HTR-8/SVneo (cell line): ENCODE measurements around the gene AMBP.

ENCODE experiments used
- DNase-seq: peaks from one replicate; pipeline ENCODE4 v3.0.0; 2011; ENCODE audit warnings: low spot score, mixed read lengths; ENCODE audit not compliant: insufficient read length
- FAIRE-seq: peaks from 2 replicates; lab custom pipeline; 2011; peaks lifted over from hg19 to GRCh38; lab: Jason Lieb, UNC

Gene AMBP

DNA sequence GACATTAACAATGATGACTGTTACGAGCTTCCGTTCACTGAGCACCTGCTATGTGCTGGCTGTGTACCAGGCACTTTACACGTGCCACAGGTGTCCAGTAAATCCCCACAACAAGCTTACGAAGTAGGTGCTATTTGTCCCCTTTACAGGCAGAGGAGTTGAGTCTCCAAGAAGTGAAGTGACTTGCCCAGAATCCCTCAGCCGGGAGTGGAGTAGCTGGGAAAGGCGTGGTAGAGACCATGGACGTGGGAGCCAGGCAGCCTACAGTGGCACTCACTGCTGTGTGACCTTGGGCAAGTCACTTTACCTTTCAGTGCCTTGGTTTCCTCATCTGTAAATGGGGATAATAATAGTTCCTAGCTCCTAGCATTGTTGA, 669 bp upstream of the AMBP start:
- FAIRE-seq (no peak), DNase-seq (no peak)

DNA sequence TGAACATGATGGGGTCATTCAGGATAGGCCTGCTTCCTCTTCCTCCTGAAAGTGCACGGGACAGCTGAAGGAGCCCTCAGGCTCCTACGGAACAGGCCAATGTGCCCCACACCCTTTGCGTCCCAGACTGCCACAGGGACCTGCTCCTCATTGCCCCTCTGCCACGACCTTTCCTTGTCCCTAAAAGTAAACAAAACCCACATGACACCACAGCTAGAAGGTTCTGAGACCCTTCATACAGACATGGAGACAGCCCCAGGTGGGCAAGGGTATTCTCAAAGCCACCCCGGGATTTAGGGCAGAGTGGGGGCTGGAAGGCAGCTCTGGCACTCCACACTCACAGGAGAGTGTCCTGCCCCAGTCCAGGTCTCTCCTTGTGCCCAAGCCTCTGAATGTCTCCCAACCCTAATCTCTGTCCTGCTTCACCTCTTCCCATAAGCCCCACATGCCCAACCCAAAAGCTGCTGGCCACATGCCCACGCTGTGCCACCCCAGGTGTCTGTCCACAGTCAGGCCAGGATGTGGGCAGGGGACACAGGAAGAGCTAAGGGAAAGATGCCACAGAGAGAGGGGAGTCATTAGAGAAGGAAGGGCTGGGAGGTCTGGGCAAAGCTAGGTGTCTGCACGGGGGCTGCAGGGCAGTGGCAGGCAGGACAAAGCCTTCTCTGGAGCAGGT, 800 bp downstream of the AMBP start:
- FAIRE-seq (no peak), DNase-seq (no peak)

- no peak for DNase-seq
- FAIRE-seq, result no peak
These were observed 1.6 kb downstream of the AMBP start for GRCh38 chr9:114076237-114077161.

DNA sequence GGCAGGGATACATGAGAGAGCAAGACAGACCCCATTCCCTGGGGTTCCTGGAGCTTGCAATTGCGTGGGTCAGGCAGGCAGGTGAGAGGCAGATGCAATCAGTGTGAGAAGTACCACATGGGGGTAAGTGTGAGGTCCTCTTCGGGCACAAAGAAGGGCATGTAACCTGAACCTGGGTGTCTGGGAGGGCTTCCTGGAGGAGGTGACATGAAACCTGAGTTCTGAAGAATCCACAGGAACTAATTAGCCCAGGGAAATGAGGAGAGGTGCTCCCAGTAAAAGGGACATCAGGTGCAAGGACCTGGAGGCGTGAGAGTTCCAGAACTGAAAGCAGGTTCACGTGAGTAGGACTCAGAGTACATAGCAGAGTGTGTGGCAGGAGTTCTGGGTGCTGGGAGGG, 2.5 kb downstream of the AMBP start:
- DNase-seq, result no peak

GRCh38 chr9:114072184-114073140, 5.6 kb downstream of the AMBP start:
- DNase-seq (no peak), FAIRE-seq (no peak)

More for the DNA sequence above, 2.5 kb downstream of the AMBP start:
- FAIRE-seq, result no peak

DNA sequence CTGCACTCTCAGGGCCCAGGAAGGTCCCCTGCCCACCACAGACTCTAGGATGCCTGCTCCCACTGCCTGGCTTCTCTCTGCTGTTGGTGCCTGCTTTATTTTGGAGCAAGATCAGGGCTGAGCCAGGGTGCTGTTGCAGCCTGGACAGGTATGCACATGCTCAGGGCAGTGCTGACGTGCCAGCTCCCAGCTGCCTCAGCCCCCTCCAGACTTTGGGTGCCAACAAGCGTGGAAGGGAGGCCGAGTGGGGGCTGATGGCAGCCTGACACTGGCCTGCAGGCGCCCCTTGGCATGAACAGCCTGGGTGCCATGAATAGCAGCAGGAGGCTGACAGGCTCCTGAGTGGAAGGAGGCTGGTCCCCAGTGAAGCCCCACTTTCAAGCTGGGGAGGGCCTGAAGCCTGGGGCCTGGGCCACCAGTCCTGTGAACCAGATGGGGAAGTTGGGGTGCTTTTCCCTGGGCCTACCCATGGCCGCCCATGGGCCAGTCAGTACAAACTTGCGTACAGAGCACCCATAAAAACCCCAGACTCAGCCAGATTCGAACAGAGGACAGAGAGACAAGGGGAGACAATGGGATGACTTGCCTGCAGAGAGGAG, 6.8 kb downstream of the AMBP start:
- DNase-seq, result no peak
- no peak for FAIRE-seq

DNA sequence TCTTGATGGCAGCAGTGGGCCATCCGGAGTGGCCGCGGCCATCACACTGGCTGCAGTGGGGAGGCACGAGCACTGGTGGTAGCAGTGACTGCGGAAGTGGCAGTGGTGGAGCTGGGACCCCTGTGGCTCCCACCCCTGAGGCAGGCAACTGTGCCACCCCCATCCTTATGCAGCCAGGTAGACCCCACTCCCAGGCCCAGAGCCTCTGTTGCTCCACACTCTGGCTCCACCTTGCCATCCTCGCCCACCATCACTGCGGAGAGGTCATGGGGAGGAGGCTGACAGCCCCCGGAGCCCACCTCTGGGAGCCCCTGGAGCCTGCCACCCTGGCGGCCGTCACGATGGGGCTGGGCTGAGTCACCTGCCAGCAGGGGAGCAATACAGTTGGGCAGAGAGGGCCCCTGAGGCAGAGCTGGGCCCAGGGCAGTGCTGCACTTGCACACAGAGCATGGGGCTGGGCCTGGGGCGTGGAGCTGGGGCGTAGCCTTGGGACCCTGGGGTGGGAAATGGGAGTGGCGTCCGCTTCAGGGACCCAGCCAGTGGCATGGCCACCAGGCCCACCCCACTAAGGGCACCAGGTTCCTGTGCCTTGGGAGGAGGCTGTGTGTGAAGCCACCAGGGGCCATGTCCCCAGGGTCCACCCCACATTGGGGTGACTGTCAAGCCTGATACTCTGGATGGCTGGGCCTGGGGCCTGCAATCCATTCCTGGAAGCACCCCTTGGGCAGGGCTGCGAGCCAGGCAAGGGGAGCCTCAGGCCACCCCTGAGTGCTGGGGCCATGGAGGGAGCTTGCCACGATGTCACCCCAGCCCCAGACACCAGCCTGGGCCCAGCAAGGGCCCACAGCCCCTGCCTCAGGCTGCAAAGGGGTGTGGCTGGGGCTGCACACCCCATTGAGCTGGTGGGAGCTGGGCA, 7.7 kb downstream of the AMBP start:
- no peak for DNase-seq
- no peak for FAIRE-seq

GRCh38 chr9:114069476-114070187, 8.5 kb downstream of the AMBP start:
- no peak for DNase-seq
- no peak for FAIRE-seq

DNA sequence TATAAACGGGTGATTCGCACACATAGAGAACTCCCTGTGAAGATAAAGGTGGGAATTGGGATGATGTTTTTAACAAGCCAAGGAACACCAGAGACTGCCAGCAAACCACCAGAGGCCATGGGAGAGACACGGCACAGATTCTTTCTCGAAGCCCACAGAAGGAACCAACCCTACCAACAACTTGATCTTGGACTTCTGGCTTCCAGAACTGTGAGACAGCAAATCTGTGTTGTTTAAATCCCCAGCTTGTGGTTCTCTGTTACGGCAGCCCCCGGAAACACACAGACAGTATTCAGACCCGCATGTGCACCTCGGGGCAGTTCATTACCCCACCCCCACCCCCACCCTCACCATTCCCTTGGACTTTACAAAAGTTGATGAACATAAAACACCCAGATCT, 12.8 kb downstream of the AMBP start:
- DNase-seq (no peak), FAIRE-seq (no peak)

GRCh38 chr9:114061830-114062474, 16.1 kb downstream of the AMBP start:
- FAIRE-seq (no peak), DNase-seq (no peak)

- no peak for DNase-seq
- FAIRE-seq, result no peak
These were observed 16.8 kb downstream of the AMBP start for GRCh38 chr9:114061292-114061691.

- FAIRE-seq (no peak), DNase-seq (no peak)
These were observed 17.4 kb downstream of the AMBP start for GRCh38 chr9:114060711-114061110.

GRCh38 chr9:114060070-114060469, 18.0 kb downstream of the AMBP start:
- FAIRE-seq (no peak), DNase-seq (no peak)

DNA sequence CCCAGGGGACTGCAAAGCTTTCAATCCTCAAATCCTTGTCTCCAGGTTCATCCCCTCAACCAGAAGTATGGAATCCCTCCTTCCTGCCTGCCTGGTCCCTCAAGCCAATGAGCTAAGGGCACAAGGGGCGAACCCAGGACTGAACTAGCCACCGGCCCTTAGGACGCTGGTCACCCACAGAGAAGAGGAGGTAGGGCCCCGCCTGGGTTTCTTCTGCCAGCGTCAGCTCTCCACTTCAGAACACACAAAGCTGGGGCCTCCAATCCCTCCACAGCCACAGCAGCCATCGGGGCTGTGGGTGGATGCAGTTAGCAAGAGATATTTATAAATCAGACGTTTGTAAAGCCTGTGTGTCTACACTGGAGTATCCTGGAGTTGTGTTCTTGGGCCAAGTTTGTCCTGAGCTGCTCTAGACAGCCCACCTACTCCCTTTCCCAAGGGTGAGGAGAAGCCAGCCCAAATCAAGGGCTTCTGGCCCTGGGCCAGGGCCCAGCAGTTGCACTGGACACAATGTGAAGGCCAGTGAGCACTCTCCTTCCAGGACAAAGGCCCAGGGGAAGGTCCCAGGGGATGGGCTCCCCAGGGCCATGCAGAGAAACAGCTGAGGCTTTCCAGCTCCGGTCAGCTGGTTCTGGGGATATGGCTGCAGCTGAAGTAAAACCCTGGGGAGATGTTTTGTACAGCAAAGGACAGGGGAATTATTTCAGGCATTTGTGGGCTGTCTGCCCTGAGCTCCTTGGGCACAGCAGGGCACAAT, 18.9 kb downstream of the AMBP start:
- no peak for DNase-seq
- FAIRE-seq, result no peak

- FAIRE-seq, result no peak
- no peak for DNase-seq
These were observed 19.4 kb downstream of the AMBP start for GRCh38 chr9:114058688-114059046.

GRCh38 chr9:114057161-114057885, 20.8 kb downstream of the AMBP start:
- FAIRE-seq, result no peak
- DNase-seq, result no peak

DNA sequence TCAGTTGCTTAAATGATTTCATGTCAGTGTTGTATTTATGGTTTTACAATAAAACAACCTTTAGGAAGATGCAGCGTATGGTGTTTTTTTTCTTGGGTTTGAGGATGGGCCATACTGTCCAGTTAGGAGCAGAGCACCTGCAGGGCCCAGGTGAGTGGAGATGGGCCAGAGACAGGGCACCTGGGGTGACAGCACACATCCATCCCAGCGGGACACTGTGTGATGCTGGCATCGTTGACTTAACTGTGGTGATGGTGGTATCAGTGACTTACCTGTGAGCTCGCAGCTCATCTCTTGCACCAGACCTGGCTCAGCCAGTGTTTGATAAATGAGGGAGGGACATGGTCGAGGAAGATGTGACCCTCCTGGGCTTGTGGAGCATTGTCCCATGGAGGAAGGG, 21.6 kb downstream of the AMBP start:
- DNase-seq, result no peak
- FAIRE-seq, result no peak
